ENCODE data around the gene AQP4. TPM values are rescaled to one million over a fixed set of nuclear protein-coding genes. Genes with fewer than 3 reads are reported as not detected.

Gene AQP4
- total RNA-seq, 1 donor from 2014 or later: under 0.01 TPM

- no peak for TF ChIP-seq CTCF (IDR thresholded peaks at IDR 0.05; ENCODE audit: insufficient read depth, low read length, poor library complexity, severe bottlenecking)
- H3K36me3 ChIP-seq (ENCODE audit: control insufficient read depth, insufficient read depth, low read length): no peaks in the 10 kb centered on the region
- DNase-seq (ENCODE audit: low read depth): no peak
- H3K4me3 ChIP-seq (ENCODE audit: low read depth, low read length): peak overlapping the region; percentile 9
- H3K27me3 ChIP-seq (ENCODE audit: control insufficient read depth, insufficient read depth, low read length): peaks cover 13% of the 10 kb centered on the region
These were observed 2.2 kb downstream of the AQP4 start for GRCh38 chr18:26863122-26863879.

GRCh38 chr18:26862084-26862483 is 3.4 kb downstream of the AQP4 start:
- H3K27me3 ChIP-seq (ENCODE audit: control insufficient read depth, insufficient read depth, low read length): peaks cover 11% of the 10 kb centered on the region
- TF ChIP-seq CTCF (IDR thresholded peaks at IDR 0.05; ENCODE audit: insufficient read depth, low read length, poor library complexity, severe bottlenecking): no peak
- no peak for DNase-seq (ENCODE audit: low read depth)
- H3K36me3 ChIP-seq (ENCODE audit: control insufficient read depth, insufficient read depth, low read length): no peaks in the 10 kb centered on the region
- H3K4me3 ChIP-seq (ENCODE audit: low read depth, low read length): no peak overlapping the region

GRCh38 chr18:26854292-26854881 is 11.1 kb downstream of the AQP4 start:
- no peak for DNase-seq (ENCODE audit: low read depth)
- no peaks in the 10 kb centered on the region for H3K27me3 ChIP-seq (ENCODE audit: control insufficient read depth, insufficient read depth, low read length)
- no peak for TF ChIP-seq CTCF (IDR thresholded peaks at IDR 0.05; ENCODE audit: insufficient read depth, low read length, poor library complexity, severe bottlenecking)
- no peak overlapping the region for H3K4me3 ChIP-seq (ENCODE audit: low read depth, low read length)
- H3K36me3 ChIP-seq (ENCODE audit: control insufficient read depth, insufficient read depth, low read length): no peaks in the 10 kb centered on the region

- Histone ChIP-seq H3K27me3 (ENCODE audit: control insufficient read depth, insufficient read depth, low read length) (no peaks in the 10 kb centered on the region), H3K4me3 (ENCODE audit: low read depth, low read length) (no peak overlapping the region), H3K36me3 (ENCODE audit: control insufficient read depth, insufficient read depth, low read length) (no peaks in the 10 kb centered on the region)
- TF ChIP-seq CTCF (IDR thresholded peaks at IDR 0.05; ENCODE audit: insufficient read depth, low read length, poor library complexity, severe bottlenecking): no peak
- no peak for DNase-seq (ENCODE audit: low read depth)
These were observed 12.1 kb downstream of the AQP4 start for GRCh38 chr18:26853401-26853800.

- no peak for TF ChIP-seq CTCF (IDR thresholded peaks at IDR 0.05; ENCODE audit: insufficient read depth, low read length, poor library complexity, severe bottlenecking)
- Histone ChIP-seq H3K36me3 (ENCODE audit: control insufficient read depth, insufficient read depth, low read length) (no peaks in the 10 kb centered on the region), H3K4me3 (ENCODE audit: low read depth, low read length) (no peak overlapping the region), H3K27me3 (ENCODE audit: control insufficient read depth, insufficient read depth, low read length) (no peaks in the 10 kb centered on the region)
- DNase-seq (ENCODE audit: low read depth): no peak
These were observed 21.7 kb downstream of the AQP4 start for GRCh38 chr18:26843760-26844159.

Data from kidney epithelial cell (primary cell).